PC-3 (cell line): ENCODE data around the gene PEX10. TPM values are rescaled to one million over a fixed set of nuclear protein-coding genes. Genes with fewer than 3 reads are reported as not detected.

ENCODE experiments used
- ATAC-seq: fragments of 200-7000 bp; cut with Tn5 transposase; 2 replicates; pipeline ENCODE4 v1.9.1; 2020; ENCODE audit warnings: mild to moderate bottlenecking, moderate library complexity
- BruUV-seq: library from RNA; stranded (reverse); fragments of 400-500 nt; replicated peaks from 2 replicates; lab custom pipeline; 2021; lab: Mats Ljungman, UMichigan
- CTCF ChIA-PET: fragments of 300-600 bp; sonication (Branson Sonifier 250); formaldehyde crosslinking; loops from one replicate; lab custom pipeline; 2022; ENCODE audit warnings: antibody characterized with exemption; lab: Charles Lee
- POLR2A ChIA-PET: fragments of 300-600 bp; sonication (Branson Sonifier 250); formaldehyde crosslinking; loops from one replicate; lab custom pipeline; 2022; ENCODE audit warnings: antibody characterized with exemption; ENCODE audit not compliant: unreplicated experiment; lab: Charles Lee
- DNase-seq: peaks from one replicate; pipeline ENCODE4 v3.0.0-alpha.2; 2015
- H2AFZ ChIP-seq: fragments of 300-600 bp; sonication (generic); 2 replicates; pipeline ENCODE4 v1.6.0; 2016; ENCODE audit warnings: antibody characterized with exemption, low read length
- H3F3A ChIP-seq: fragments of 300-600 bp; sonication (generic); one replicate; pipeline ENCODE4 v1.6.0; 2017; ENCODE audit warnings: antibody characterized with exemption, low read length, control low read depth, mild to moderate bottlenecking; ENCODE audit not compliant: unreplicated experiment
- H3K27ac ChIP-seq: fragments of 300-600 bp; sonication (generic); 2 replicates; pipeline ENCODE4 v1.5.1; 2016; ENCODE audit warnings: mild to moderate bottlenecking, low read length
- H3K27me3 ChIP-seq: fragments of 300-600 bp; sonication (generic); 2 replicates; pipeline ENCODE4 v1.6.1; 2016; ENCODE audit warnings: low read length, mixed read lengths
- H3K36me3 ChIP-seq: fragments of 300-600 bp; sonication (generic); 2 replicates; pipeline ENCODE4 v1.6.1; 2016; ENCODE audit warnings: low read depth, mixed run types, low read length, mixed read lengths
- H3K4me1 ChIP-seq: fragments of 300-600 bp; sonication (generic); 2 replicates; pipeline ENCODE4 v1.5.1; 2016; ENCODE audit warnings: low read length; ENCODE audit not compliant: insufficient read depth
- H3K4me2 ChIP-seq: fragments of 300-600 bp; sonication (generic); 2 replicates; pipeline ENCODE4 v1.6.0; 2016; ENCODE audit warnings: low read length
- H3K4me3 ChIP-seq: fragments of 300-600 bp; sonication (generic); 2 replicates; pipeline ENCODE4 v1.5.1; 2016; ENCODE audit warnings: mild to moderate bottlenecking, low read length, mixed read lengths
- H3K79me2 ChIP-seq: fragments of 300-600 bp; sonication (generic); 2 replicates; pipeline ENCODE4 v1.6.1; 2017; ENCODE audit warnings: low read length, mixed read lengths
- H3K9ac ChIP-seq: fragments of 300-600 bp; sonication (generic); 2 replicates; pipeline ENCODE4 v1.6.0; 2016; ENCODE audit warnings: mild to moderate bottlenecking, low read length
- H3K9me2 ChIP-seq: fragments of 300-600 bp; sonication (generic); replicated peaks from 2 replicates; pipeline ENCODE4 v1.6.1; 2016; ENCODE audit warnings: mixed run types, low read length, mixed read lengths
- H3K9me3 ChIP-seq: fragments of 300-600 bp; sonication (generic); 2 replicates; pipeline ENCODE4 v1.6.1; 2016; ENCODE audit warnings: low read length, mixed read lengths
- H4K20me1 ChIP-seq: fragments of 300-600 bp; sonication (generic); 2 replicates; pipeline ENCODE4 v1.6.1; 2016; ENCODE audit warnings: low read length, mixed read lengths
- CTCF ChIP-seq: fragments of 300-600 bp; sonication (generic); conservative IDR thresholded peaks from 2 replicates; pipeline ENCODE4 v1.5.1; 2017; ENCODE audit warnings: antibody characterized with exemption, low read depth, mild to moderate bottlenecking, low read length
- EZH2 ChIP-seq: fragments of 300-600 bp; sonication (generic); IDR thresholded peaks from one replicate; pipeline ENCODE4 v1.6.1; 2017; ENCODE audit warnings: antibody characterized with exemption, mild to moderate bottlenecking, low read length; ENCODE audit not compliant: unreplicated experiment
- EZH2phosphoT487 ChIP-seq: fragments of 300-600 bp; sonication (generic); IDR thresholded peaks from 2 replicates; pipeline ENCODE4 v1.6.1; 2018; ENCODE audit warnings: mild to moderate bottlenecking, antibody characterized with exemption, low read length, borderline replicate concordance
- intact Hi-C: fragments of 100-400 bp; cut with micrococcal nuclease; formaldehyde crosslinking; loops from 2 replicates; pipeline ENCODE4 v1.9.0; 2023
- total RNA-seq: library from RNA; depleted of rRNA; stranded (reverse); fragments of >200 nt; gene quantifications from 2 replicates; pipeline ENCODE4 v1.2.3, GENCODE V29; 2014

Gene PEX10
- total RNA-seq, 1 experiment from 2014 or later, result 100 TPM

- Histone ChIP-seq H3F3A (no peaks in the 10 kb centered on the region), H3K4me3 (no peak overlapping the region), H3K9me2 (no peaks in the 10 kb centered on the region), H4K20me1 (no peaks in the 10 kb centered on the region), H3K27me3 (peaks cover 19% of the 10 kb centered on the region), H3K79me2 (no peaks in the 10 kb centered on the region), H3K4me2 (no peak overlapping the region), H3K36me3 (no peaks in the 10 kb centered on the region), H3K4me1 (no peaks in the 10 kb centered on the region), H3K9ac (no peak overlapping the region), H3K9me3 (no peaks in the 10 kb centered on the region), H3K27ac (no peak overlapping the region), H2AFZ (no peak overlapping the region)
- BruUV-seq, result no TSS peak
- TF ChIP-seq EZH2 (no peak), CTCF (no peak), EZH2phosphoT487 (no peak)
- POLR2A ChIA-PET, result no interaction called here
- intact Hi-C loops, result no loop called here
- CTCF ChIA-PET, result no interaction called here
- ATAC-seq (no peak), DNase-seq (no peak)
Observed at GRCh38 chr1:2437617-2438016, 25.3 kb upstream of the PEX10 start.

GRCh38 chr1:2436876-2437275 lies 24.5 kb upstream of the PEX10 start:
- Histone ChIP-seq H4K20me1 (no peaks in the 10 kb centered on the region), H3K36me3 (no peaks in the 10 kb centered on the region), H3K27ac (no peak overlapping the region), H3K79me2 (no peaks in the 10 kb centered on the region), H3K9me2 (no peaks in the 10 kb centered on the region), H3K4me1 (no peaks in the 10 kb centered on the region), H3K9ac (no peak overlapping the region), H3K27me3 (peaks cover 19% of the 10 kb centered on the region), H3K4me3 (no peak overlapping the region), H3F3A (no peaks in the 10 kb centered on the region), H3K4me2 (no peak overlapping the region), H2AFZ (no peak overlapping the region), H3K9me3 (no peaks in the 10 kb centered on the region)
- ChIA-PET CTCF (no interaction called here), POLR2A (no interaction called here)
- DNase-seq (no peak), ATAC-seq (no peak)
- TF ChIP-seq CTCF (no peak), EZH2 (no peak)
- intact Hi-C loops, result no loop called here
- BruUV-seq, result no TSS peak

- Histone ChIP-seq H3K9me2 (no peaks in the 10 kb centered on the region), H3K4me1 (no peaks in the 10 kb centered on the region), H2AFZ (no peak overlapping the region), H3K4me3 (no peak overlapping the region), H3K9me3 (no peaks in the 10 kb centered on the region), H3K27me3 (peaks cover 19% of the 10 kb centered on the region), H3F3A (no peaks in the 10 kb centered on the region), H4K20me1 (no peaks in the 10 kb centered on the region), H3K79me2 (no peaks in the 10 kb centered on the region), H3K4me2 (no peak overlapping the region), H3K36me3 (no peaks in the 10 kb centered on the region), H3K27ac (no peak overlapping the region), H3K9ac (no peak overlapping the region)
- ChIA-PET CTCF (no interaction called here), POLR2A (no interaction called here)
- no peak for DNase-seq
- intact Hi-C loops, result no loop called here
- no peak for ATAC-seq
- BruUV-seq, result no TSS peak
- TF ChIP-seq CTCF, result no peak
- TF ChIP-seq EZH2, result no peak
- TF ChIP-seq EZH2phosphoT487, result no peak
Observed at GRCh38 chr1:2435746-2436355, 23.5 kb upstream of the PEX10 start.
